HG02885 (cell line): ENCODE measurements around the gene NOCT.
"Not testable (repeated sequence)": the region's sequence is repeated elsewhere in the genome, so short reads cannot be mapped to it uniquely, and the experiment has no call there.

ENCODE experiments used
- ATAC-seq: cut with Tn5 transposase; IDR thresholded peaks from one replicate; pipeline ENCODE4 v1.9.1; 2021; ENCODE audit warnings: mild to moderate bottlenecking; ENCODE audit not compliant: unreplicated experiment, poor library complexity

Gene NOCT

GRCh38 chr4:139015269-139015947 is at the start of gene NOCT:
Gene NOCT, plus strand, starts transcription at chr4:139015781. Its CDS starts 201 bp downstream, at chr4:139015982.
- peak; percentile 92 for ATAC-seq

- peak; percentile 84 for ATAC-seq
Observed at GRCh38 chr4:138967313-138967712, 48.3 kb upstream of the NOCT start.

- no peak for ATAC-seq
Observed at GRCh38 chr4:138972956-138973801, 42.4 kb upstream of the NOCT start.

- no peak for ATAC-seq
Observed at GRCh38 chr4:138975225-138975624, 40.4 kb upstream of the NOCT start.

- no peak for ATAC-seq
Observed at GRCh38 chr4:138976526-138976925, 39.1 kb upstream of the NOCT start.

GRCh38 chr4:138977524-138977923 is 38.1 kb upstream of the NOCT start:
- ATAC-seq: peak; percentile 90

- no peak for ATAC-seq
Observed at GRCh38 chr4:138978028-138978585, 37.5 kb upstream of the NOCT start.

- no peak for ATAC-seq
Observed at GRCh38 chr4:138978600-138978999, 37.0 kb upstream of the NOCT start.

GRCh38 chr4:138979742-138980141 is 35.8 kb upstream of the NOCT start:
- no peak for ATAC-seq

- ATAC-seq: no peak
Observed at GRCh38 chr4:138981930-138982390, 33.6 kb upstream of the NOCT start.

- no peak for ATAC-seq
Observed at GRCh38 chr4:138982754-138983153, 32.8 kb upstream of the NOCT start.

GRCh38 chr4:138983690-138984089 is 31.9 kb upstream of the NOCT start:
- ATAC-seq: no peak

GRCh38 chr4:138984647-138985046 is 30.9 kb upstream of the NOCT start:
- no peak for ATAC-seq

- no peak for ATAC-seq
Observed at GRCh38 chr4:138992676-138993075, 22.9 kb upstream of the NOCT start.

GRCh38 chr4:138996090-138996489 is 19.5 kb upstream of the NOCT start:
- no peak for ATAC-seq

GRCh38 chr4:138999666-139000065 is 15.9 kb upstream of the NOCT start:
- ATAC-seq: no peak

- not testable (repeated sequence) for ATAC-seq
Observed at GRCh38 chr4:139000134-139000533, 15.4 kb upstream of the NOCT start.

- not testable (repeated sequence) for ATAC-seq
Observed at GRCh38 chr4:139001430-139001829, 14.2 kb upstream of the NOCT start.

- ATAC-seq: not testable (repeated sequence)
Observed at GRCh38 chr4:139003668-139004067, 11.9 kb upstream of the NOCT start.

GRCh38 chr4:139005774-139006173 is 9.8 kb upstream of the NOCT start:
- ATAC-seq: no peak

GRCh38 chr4:139007640-139008039 is 7.9 kb upstream of the NOCT start:
- ATAC-seq: no peak
